ENCODE data around the gene NEURL1B.

The NEURL1B gene

GRCh38 chr5:172683264-172683644 is 42.2 kb downstream of the NEURL1B start:
- DNase-seq, result no peak

GRCh38 chr5:172683645-172684471 is 42.8 kb downstream of the NEURL1B start:
- DNase-seq, result no peak

GRCh38 chr5:172685091-172685490 is 44.0 kb downstream of the NEURL1B start:
- DNase-seq, result no peak

GRCh38 chr5:172686111-172686510 is 45.0 kb downstream of the NEURL1B start:
- no peak for DNase-seq

- no peak for DNase-seq
Observed at GRCh38 chr5:172686539-172687390, 45.7 kb downstream of the NEURL1B start.

- DNase-seq, result no peak
Observed at GRCh38 chr5:172687940-172688339, 46.9 kb downstream of the NEURL1B start.

- DNase-seq, result peak; percentile 92
Observed at GRCh38 chr5:172688349-172689217, 47.5 kb downstream of the NEURL1B start.

GRCh38 chr5:172689218-172689572 is 48.1 kb downstream of the NEURL1B start:
- DNase-seq, result no peak

GRCh38 chr5:172689801-172690200 is 48.7 kb downstream of the NEURL1B start:
- DNase-seq, result no peak

- DNase-seq, result no peak
Observed at GRCh38 chr5:172690258-172691075, 49.4 kb downstream of the NEURL1B start.

- DNase-seq, result no peak
Observed at GRCh38 chr5:172691886-172692285, 50.8 kb downstream of the NEURL1B start.

GRCh38 chr5:172692451-172692850 is 51.4 kb downstream of the NEURL1B start:
- peak; percentile 55 for DNase-seq

GRCh38 chr5:172692981-172693380 is 51.9 kb downstream of the NEURL1B start:
- DNase-seq, result no peak

- DNase-seq, result no peak
Observed at GRCh38 chr5:172694061-172694460, 53.0 kb downstream of the NEURL1B start.

- DNase-seq, result no peak
Observed at GRCh38 chr5:172694541-172694940, 53.5 kb downstream of the NEURL1B start.

- DNase-seq, result no peak
Observed at GRCh38 chr5:172695232-172696054, 54.4 kb downstream of the NEURL1B start.

- no peak for DNase-seq
Observed at GRCh38 chr5:172696171-172696849, 55.2 kb downstream of the NEURL1B start.

- DNase-seq, result peak; percentile 84
Observed at GRCh38 chr5:172697123-172698121, 56.4 kb downstream of the NEURL1B start.

GRCh38 chr5:172699423-172699822 is 58.4 kb downstream of the NEURL1B start:
- DNase-seq, result no peak

Measured in KG1 (cell line).